Transverse colon (tissue), 4 donors: ENCODE data around the gene EPN2.

Experiments used
- CTCF ChIP-seq, 5 experiments: fragments of 200-600 bp in 3 of 5; fragments of 450-650 bp in 2 of 5; sonication (generic) in 3 of 5; IDR thresholded peaks; 1 replicate in 2 of 5; 2 replicates in 3 of 5; pipeline ENCODE4 v1.5.1; 2016 to 2017; ENCODE audit warnings: antibody characterized with exemption in 5 of 5, inconsistent platforms in 3 of 5, mild to moderate bottlenecking in 2 of 5, moderate library complexity in 1 of 5
- POLR2A ChIP-seq: fragments of 450-650 bp; IDR thresholded peaks from one replicate; pipeline ENCODE4 v1.6.1; 2016; ENCODE audit warnings: antibody characterized with exemption, mild to moderate bottlenecking, moderate library complexity
- POLR2AphosphoS5 ChIP-seq, 3 donors: sonication (generic); formaldehyde crosslinking; IDR thresholded peaks; one replicate each; pipeline ENCODE4 v1.6.1; 2016; ENCODE audit warnings: antibody characterized with exemption in 3 of 3

DNA sequence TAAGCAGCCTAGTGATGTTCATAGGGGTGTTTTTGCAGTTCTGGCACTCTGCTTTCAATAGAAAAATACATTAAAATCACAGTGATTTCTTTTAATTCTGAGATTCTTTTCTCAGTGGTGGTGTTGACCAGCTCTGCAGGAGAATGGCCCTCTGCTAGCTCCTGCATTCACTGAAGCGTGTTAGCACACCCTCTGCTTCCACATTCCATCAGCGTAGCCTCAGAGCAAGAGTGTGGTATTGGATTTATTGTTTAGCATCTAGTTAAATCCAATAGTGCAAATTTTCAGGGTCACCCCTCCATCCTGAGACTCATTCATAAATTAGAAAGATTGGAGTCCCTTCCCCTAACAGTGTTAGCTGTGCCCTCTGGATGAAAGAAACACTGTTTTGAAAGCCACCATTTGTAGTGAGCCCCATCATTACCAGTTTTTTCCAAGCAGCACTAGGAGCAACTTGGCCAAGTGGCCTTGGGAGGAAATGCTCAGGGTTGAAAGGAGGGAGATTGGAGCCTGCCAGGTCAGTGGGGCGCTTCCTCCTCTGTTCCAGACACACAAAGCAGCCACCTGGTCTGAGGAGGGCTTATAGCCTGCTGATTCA is 79.7 kb downstream of the EPN2 start:
- TF ChIP-seq POLR2AphosphoS5 (IDR thresholded peaks at IDR 0.05) (no peak), POLR2A (no peak), CTCF (IDR thresholded peaks at IDR 0.05) (no peak)
